HepG2 (cell line): Measurements from ENCODE around the gene TESK1.

Source experiments
- KDM5A ChIP-seq: fragments of 200-600 bp; sonication (generic); IDR thresholded peaks from 2 replicates; pipeline ENCODE4 v1.7.0; 2018; ENCODE audit warnings: antibody characterized with exemption, mild to moderate bottlenecking, low read length, borderline replicate concordance
- ZFP36 ChIP-seq: fragments of 150-350 bp; IDR thresholded peaks from 2 replicates; pipeline ENCODE4 v1.6.1; 2018; ENCODE audit warnings: borderline replicate concordance, low read length, low read depth; ENCODE audit not compliant: partially characterized antibody
- ZNF773 ChIP-seq: sonication (generic); formaldehyde crosslinking; IDR thresholded peaks from 2 replicates; pipeline ENCODE4 v1.4.0; 2020; ENCODE audit warnings: missing genetic modification reagents, borderline replicate concordance
- ZSCAN31 ChIP-seq: sonication (generic); formaldehyde crosslinking; IDR thresholded peaks from 2 replicates; pipeline ENCODE4 v1.5.0; 2020; ENCODE audit warnings: low read depth, mild to moderate bottlenecking, missing genetic modification reagents
- TF ChIP-seq, protein P1 (sequence below): sonication (generic); formaldehyde crosslinking; IDR thresholded peaks from 2 replicates; pipeline ENCODE4 v1.4.0; 2020; ENCODE audit warnings: missing genetic modification reagents

DNA sequence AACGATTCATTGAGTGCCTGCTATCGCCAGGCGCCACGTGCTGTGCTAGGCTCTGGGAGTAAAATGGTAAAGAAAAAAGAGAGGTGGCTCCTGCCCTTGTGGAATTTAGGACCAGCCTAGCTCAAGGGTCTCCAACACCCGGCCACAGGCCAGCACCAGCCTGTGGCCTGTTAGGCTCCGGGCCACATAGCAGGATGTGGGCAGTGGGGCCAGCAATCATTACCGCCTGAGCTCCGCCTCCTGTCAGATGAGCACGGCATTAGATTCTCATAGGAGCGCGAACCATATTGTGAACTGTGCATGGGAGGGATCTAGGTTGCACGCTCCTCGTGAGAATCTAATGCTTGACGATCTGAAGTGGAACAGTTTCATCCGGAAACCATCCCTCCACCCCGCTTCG lies 51.3 kb downstream of the TESK1 start:
- TF ChIP-seq, protein P1, sequence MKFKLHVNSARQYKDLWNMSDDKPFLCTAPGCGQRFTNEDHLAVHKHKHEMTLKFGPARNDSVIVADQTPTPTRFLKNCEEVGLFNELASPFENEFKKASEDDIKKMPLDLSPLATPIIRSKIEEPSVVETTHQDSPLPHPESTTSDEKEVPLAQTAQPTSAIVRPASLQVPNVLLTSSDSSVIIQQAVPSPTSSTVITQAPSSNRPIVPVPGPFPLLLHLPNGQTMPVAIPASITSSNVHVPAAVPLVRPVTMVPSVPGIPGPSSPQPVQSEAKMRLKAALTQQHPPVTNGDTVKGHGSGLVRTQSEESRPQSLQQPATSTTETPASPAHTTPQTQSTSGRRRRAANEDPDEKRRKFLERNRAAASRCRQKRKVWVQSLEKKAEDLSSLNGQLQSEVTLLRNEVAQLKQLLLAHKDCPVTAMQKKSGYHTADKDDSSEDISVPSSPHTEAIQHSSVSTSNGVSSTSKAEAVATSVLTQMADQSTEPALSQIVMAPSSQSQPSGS (CRISPR knock-in tag): no peak
- no peak for TF ChIP-seq KDM5A
- no peak for TF ChIP-seq ZNF773 (CRISPR knock-in tag)
- no peak for TF ChIP-seq ZSCAN31 (CRISPR knock-in tag)
- TF ChIP-seq ZFP36: no peak
